Adrenal gland (tissue), 12 donors: ENCODE measurements around the gene CHST14. TPM values are rescaled to one million over a fixed set of nuclear protein-coding genes. Genes with fewer than 3 reads are reported as not detected.
A peak's percentile ranks its signal among the peaks of the same experiment; 100 is the strongest.

Source experiments
- DNase-seq, 7 donors: peaks; one replicate each; pipeline ENCODE4 v3.0.0-alpha.2; 2019 to 2020
- H3K27ac ChIP-seq, 5 donors: fragments of 200-600 bp; sonication (generic) in 4 of 5; 1 replicate in 3 of 5; 2 replicates in 2 of 5; pipeline versions ENCODE4 v1.5.1 to v1.8.0; 2016 to 2020; ENCODE audit warnings: mild to moderate bottlenecking in 1 of 5
- H3K27me3 ChIP-seq: fragments of 200-600 bp; 2 replicates; pipeline ENCODE4 v1.8.0; 2021
- H3K36me3 ChIP-seq, 2 donors: fragments of 200-600 bp; replicated peaks in 1 of 2; 1 replicate in 1 of 2; 2 replicates in 1 of 2; pipeline versions ENCODE4 v1.5.1 to v1.8.0; 2018 to 2022
- H3K4me1 ChIP-seq, 2 donors: fragments of 200-600 bp; replicated peaks in 1 of 2; 1 replicate in 1 of 2; 2 replicates in 1 of 2; pipeline versions ENCODE4 v1.5.1 to v1.8.0; 2018 to 2021
- H3K4me3 ChIP-seq, 4 donors: fragments of 200-600 bp; sonication (generic) in 3 of 4; one replicate each; pipeline ENCODE4 v1.5.1; 2016 to 2018
- H3K9me3 ChIP-seq, 3 donors: fragments of 200-600 bp; sonication (generic) in 1 of 3; replicated peaks in 1 of 3; 1 replicate in 2 of 3; 2 replicates in 1 of 3; pipeline versions ENCODE4 v1.5.1 to v1.8.0; 2016 to 2021
- POLR2A ChIP-seq, 2 donors: fragments of 450-650 bp; IDR thresholded peaks; one replicate each; pipeline ENCODE4 v1.6.1; 2017; ENCODE audit warnings: antibody characterized with exemption in 2 of 2, mild to moderate bottlenecking in 2 of 2, moderate library complexity in 1 of 2
- WGBS, 4 donors: extraction: QIAGEN DNeasy Blood & Tissue Kit in 2 of 4; methylation state at CpG; one replicate each; pipeline versions ENCODE4 v1.1.5 to v1.1.7; 2013 to 2017; 5-methylcytosine and 5-hydroxymethylcytosine counted together
- intact Hi-C, 2 donors: fragments of 100-400 bp; cut with DNase I; formaldehyde crosslinking; loops; one replicate each; pipeline versions ENCODE4 v1.14.1 to v1.15.0; 2022 to 2023
- polyA plus RNA-seq, 3 donors: library from polyadenylated mRNA; stranded (reverse); fragments of 200-250 nt in 2 of 3; fragments of 350-450 nt in 1 of 3; fragmentation: Illumina TruSeq in 1 of 3; extraction: RNeasy Lipid Tissue Mini Kit (QIAGEN cat#74804) in 1 of 3; gene quantifications; one replicate each; pipeline ENCODE4 v1.2.3, GENCODE V29; 2013 to 2014
- total RNA-seq, 9 donors: library from RNA; depleted of rRNA in 4 of 9; stranded (reverse); fragments of >200 nt in 4 of 9; fragments of 120-200 nt in 1 of 9; fragmentation: NEBNext Ultra II Directional in 1 of 9; extraction: Animal tissue kit (Norgen Biotek cat#: 25700) in 1 of 9; gene quantifications; one replicate each; pipeline versions ENCODE4 v1.1.0 to v1.2.4, GENCODE V29; 2013 to 2023
- TF ChIP-seq, protein P1 (sequence below), 6 experiments: fragments of 450-650 bp in 4 of 6; fragments of 200-600 bp in 2 of 6; sonication (generic) in 1 of 6; IDR thresholded peaks; 1 replicate in 5 of 6; 2 replicates in 1 of 6; pipeline versions ENCODE4 v1.5.1 to v1.8.0; 2016 to 2021; ENCODE audit warnings: antibody characterized with exemption in 6 of 6, mild to moderate bottlenecking in 2 of 6, moderate library complexity in 1 of 6
- donor health status: healthy with polysubstance abuse.
- donor health status: Bipolar disorder and iron deficiency.
- donor health status: DM: yes; HTN: yes; CAD: no.
- donor health status: DM: no; HTN: no; CAD: no.
- donor health status: DM: no; HTN: no; CAD: no.
- donor health status: DM: yes; HTN: yes; CAD: no.

Gene CHST14
- total and polyA plus RNA-seq, 12 donors, result 5.0 to 20.6 (median 10.0) TPM

DNA sequence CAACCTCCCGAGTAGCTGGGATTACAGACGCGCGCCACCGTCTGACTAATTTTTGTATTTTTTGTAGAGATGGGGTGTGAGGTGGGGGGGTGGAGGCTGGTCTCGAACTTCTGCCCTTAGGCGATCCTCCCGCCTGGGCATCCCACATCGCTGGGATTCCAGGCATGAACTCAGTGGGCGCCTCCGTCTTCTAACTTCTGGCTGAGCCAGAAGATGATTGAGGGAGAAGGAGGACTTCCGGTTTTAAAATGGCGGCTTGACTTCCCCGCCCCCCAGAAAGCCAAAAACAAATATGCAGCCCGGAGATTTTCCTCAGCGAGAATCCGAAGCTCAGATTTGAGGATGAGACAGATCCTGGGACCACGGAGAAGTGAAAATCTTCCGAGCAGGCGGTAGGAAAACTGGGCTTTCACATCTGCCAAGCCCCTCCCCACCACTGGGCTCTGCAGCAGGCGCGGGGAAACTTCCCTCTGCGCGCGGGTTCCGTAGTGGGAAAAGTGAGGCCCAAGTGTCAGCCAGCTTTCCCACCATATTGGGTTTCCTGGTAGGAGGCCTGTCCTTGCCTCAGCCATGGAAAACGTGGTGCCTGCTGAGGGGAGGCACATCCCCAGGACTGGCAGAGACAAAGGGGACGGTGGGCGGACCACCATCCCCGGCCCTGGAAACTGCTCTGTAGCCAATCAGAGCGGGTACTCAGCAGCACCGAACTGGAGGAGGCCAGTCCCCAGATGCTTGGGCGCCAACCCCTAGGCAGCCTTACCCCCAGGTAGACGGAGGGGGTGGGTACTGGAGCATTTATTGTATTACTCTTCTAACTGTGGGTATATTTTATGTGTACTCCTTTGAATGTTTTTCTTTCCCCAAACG lies 17.3 kb downstream of the CHST14 start:
- Histone ChIP-seq H3K4me1 (no peaks in the 10 kb centered on the region), H3K27ac (no peak overlapping the region), H3K4me3 (no peak overlapping the region), H3K9me3 (no peaks in the 10 kb centered on the region), H3K36me3 (no peaks in the 10 kb centered on the region), H3K27me3 (no peaks in the 10 kb centered on the region)
- no peak for TF ChIP-seq POLR2A (IDR thresholded peaks at IDR 0.05)
- TF ChIP-seq, protein P1, sequence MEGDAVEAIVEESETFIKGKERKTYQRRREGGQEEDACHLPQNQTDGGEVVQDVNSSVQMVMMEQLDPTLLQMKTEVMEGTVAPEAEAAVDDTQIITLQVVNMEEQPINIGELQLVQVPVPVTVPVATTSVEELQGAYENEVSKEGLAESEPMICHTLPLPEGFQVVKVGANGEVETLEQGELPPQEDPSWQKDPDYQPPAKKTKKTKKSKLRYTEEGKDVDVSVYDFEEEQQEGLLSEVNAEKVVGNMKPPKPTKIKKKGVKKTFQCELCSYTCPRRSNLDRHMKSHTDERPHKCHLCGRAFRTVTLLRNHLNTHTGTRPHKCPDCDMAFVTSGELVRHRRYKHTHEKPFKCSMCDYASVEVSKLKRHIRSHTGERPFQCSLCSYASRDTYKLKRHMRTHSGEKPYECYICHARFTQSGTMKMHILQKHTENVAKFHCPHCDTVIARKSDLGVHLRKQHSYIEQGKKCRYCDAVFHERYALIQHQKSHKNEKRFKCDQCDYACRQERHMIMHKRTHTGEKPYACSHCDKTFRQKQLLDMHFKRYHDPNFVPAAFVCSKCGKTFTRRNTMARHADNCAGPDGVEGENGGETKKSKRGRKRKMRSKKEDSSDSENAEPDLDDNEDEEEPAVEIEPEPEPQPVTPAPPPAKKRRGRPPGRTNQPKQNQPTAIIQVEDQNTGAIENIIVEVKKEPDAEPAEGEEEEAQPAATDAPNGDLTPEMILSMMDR (IDR thresholded peaks at IDR 0.05), result no peak
- DNase-seq, result peak in 1 of 7 donors; percentile 25
- WGBS, 4 donors, result 84 to 93% (median 88%) methylated on average over 28 to 35 of the region's 35 CpGs
- intact Hi-C loops, result no loop called here

DNA sequence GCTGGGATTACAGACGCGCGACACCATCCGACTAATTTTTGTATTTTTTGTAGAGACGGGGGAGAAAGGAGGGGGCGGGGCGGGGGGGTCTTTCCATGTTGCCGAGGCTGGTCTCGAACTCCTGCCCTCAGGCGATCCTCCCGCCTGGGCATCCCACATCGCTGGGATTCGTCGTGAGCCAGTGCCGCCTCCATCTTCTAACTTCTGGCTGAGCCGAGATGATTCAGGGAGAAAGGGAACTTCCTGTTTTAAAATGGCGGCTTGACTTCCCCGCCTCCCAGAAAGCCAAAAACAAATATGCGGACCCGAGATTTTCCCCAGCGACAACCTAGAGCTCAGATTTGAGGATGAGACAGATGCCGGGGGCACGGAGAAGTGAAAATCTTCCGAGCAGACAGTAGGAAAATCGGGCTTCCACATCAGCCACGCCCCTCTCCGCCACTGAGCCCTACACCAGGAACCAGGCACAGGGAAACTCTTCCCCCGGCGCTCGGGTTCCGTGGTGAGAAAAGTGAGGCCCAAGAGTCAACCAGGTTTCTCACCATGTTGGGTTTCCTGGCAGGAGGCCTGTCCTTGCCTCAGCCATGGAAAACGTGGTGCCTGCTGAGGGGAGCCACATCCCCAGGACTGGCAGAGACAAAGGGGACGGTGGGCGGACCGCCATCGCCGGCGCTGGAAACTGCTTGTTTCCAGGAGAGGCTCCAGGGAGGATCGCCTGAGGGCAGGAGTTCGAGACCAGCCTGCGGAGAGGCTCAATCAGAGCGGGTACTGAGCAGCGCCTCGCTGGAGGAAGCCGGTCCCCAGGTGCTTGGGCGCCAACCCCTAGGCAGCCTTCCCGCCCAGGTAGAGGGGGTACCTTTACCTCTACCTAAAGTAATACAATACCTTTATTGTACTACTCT lies 18.7 kb downstream of the CHST14 start:
- Histone ChIP-seq H3K27me3 (no peaks in the 10 kb centered on the region), H3K9me3 (no peaks in the 10 kb centered on the region), H3K4me3 (no peak overlapping the region), H3K36me3 (no peaks in the 10 kb centered on the region), H3K27ac (no peak overlapping the region), H3K4me1 (no peaks in the 10 kb centered on the region)
- intact Hi-C loops, result no loop called here
- peak in 1 of 7 donors; percentile 43 for DNase-seq
- WGBS, 4 donors, result 84 to 93% (median 85%) methylated on average over 31 to 47 of the region's 47 CpGs
- TF ChIP-seq, protein P1 (IDR thresholded peaks at IDR 0.05), result no peak
- no peak for TF ChIP-seq POLR2A (IDR thresholded peaks at IDR 0.05)

DNA sequence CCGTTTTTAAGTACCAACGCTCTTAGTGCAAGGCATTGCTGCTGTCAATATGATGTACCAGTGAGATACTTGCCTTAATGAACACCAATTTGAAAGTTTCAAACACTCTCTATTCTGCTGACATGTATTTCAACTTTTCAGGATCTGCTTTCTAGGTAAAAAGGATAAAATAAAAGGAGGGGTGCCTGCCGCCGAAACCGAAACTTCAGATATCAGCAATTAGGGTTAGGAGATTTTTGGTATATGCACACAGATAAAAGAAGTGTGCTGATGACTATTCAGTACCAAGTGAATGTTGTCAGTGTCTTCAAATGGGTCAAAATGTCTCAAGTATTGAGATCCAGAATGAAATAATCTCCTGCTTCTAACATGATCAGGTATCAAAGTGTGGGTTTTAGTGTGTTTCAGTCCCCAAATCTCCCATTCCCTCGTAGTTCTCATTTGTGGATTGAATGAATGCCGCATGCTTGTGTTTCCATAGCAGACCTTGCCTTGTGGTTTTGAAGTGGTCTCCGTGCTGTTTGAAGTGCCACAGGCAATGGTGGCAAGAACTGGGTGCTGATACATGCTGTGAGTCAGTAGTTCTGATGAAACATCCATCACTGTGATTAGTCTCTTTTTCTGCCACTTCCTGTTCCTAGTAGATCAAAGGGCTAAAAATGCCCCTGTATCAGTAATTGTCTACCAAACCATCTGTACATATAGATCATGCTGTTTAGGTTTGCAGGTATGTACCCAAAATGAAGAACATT lies 22.5 kb downstream of the CHST14 start:
- no peak for TF ChIP-seq POLR2A (IDR thresholded peaks at IDR 0.05)
- TF ChIP-seq, protein P1 (IDR thresholded peaks at IDR 0.05), result no peak
- H3K27me3 ChIP-seq, result no peaks in the 10 kb centered on the region
- H3K27ac ChIP-seq, result no peak overlapping the region
- WGBS, 4 donors, result 82 to 89% (median 85%) methylated on average over 8 of the region's 8 CpGs
- H3K4me3 ChIP-seq, result no peak overlapping the region
- DNase-seq, result no peak
- no peaks in the 10 kb centered on the region for H3K4me1 ChIP-seq
- H3K36me3 ChIP-seq, result no peaks in the 10 kb centered on the region
- H3K9me3 ChIP-seq, result no peaks in the 10 kb centered on the region
- intact Hi-C loops, result no loop called here
